ENCODE data around the gene HHATL. TPM values are rescaled to one million over a fixed set of nuclear protein-coding genes. Genes with fewer than 3 reads are reported as not detected.

Gene HHATL
- total and polyA plus RNA-seq, 2 of the 8 experiments (the other 6 are each of a cell fraction or from before 2014, with no cell fraction given), result 0.18 TPM; not detected in 1

DNA sequence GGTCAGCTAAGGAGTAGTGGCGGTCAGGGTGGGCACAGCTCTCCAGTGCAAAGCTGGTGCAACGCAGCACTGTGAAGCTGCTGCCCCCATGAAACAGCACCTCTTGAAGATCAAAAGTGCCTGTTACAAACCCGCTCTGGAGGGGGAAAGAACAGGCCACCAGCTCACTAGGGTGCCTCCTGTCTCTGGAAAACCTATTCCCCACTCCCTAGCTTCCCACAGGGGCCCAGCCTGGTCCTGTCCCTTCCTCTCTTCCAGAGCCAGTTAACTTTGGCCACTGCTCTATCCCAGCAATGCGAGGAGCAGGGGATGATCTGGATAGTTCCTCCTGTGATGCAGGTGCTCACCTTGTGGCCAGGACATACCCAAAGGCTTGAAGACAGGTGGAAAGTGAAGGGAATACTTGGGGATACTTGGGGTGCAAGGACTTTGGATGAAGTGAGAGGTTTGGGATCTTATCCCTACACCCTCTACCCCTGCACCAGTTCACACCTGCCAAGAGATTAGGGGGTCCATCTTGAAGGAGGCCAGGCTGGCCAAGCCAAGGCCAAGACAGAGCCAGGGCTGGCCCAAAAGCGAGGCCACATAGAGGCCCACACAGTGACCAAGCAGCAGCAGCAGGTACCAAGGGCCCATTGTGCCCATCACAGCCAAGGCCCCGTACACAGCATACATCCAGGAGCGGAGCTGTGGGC, 4.2 kb downstream of the HHATL start (continued):
- TF ChIP-seq, protein P1, sequence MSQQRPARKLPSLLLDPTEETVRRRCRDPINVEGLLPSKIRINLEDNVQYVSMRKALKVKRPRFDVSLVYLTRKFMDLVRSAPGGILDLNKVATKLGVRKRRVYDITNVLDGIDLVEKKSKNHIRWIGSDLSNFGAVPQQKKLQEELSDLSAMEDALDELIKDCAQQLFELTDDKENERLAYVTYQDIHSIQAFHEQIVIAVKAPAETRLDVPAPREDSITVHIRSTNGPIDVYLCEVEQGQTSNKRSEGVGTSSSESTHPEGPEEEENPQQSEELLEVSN (IDR thresholded peaks at IDR 0.05), result no peak
- TF ChIP-seq, protein P2, sequence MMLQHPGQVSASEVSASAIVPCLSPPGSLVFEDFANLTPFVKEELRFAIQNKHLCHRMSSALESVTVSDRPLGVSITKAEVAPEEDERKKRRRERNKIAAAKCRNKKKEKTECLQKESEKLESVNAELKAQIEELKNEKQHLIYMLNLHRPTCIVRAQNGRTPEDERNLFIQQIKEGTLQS (IDR thresholded peaks at IDR 0.05; ENCODE audit: insufficient read depth, low read depth, low read length), result no peak
- TF ChIP-seq BRCA1 (IDR thresholded peaks at IDR 0.05; ENCODE audit: low read depth, low read length) (no peak), BCL11A (IDR thresholded peaks at IDR 0.05; ENCODE audit: low read depth in 2 of 2, low read length in 2 of 2) (no peak), GTF2F1 (IDR thresholded peaks at IDR 0.05; ENCODE audit: borderline replicate concordance, low read depth, low read length) (no peak)
- TF ChIP-seq, protein P3, sequence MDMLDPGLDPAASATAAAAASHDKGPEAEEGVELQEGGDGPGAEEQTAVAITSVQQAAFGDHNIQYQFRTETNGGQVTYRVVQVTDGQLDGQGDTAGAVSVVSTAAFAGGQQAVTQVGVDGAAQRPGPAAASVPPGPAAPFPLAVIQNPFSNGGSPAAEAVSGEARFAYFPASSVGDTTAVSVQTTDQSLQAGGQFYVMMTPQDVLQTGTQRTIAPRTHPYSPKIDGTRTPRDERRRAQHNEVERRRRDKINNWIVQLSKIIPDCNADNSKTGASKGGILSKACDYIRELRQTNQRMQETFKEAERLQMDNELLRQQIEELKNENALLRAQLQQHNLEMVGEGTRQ (IDR thresholded peaks at IDR 0.05; ENCODE audit: low read length), result no peak
